ENCODE results near the gene KLHDC4. TPM values are rescaled to one million over a fixed set of nuclear protein-coding genes. Genes with fewer than 3 reads are reported as not detected.

Gene KLHDC4
- total RNA-seq, 1 donor from 2014 or later: 40.4 TPM

GRCh38 chr16:87713451-87714229 lies 52.1 kb downstream of the KLHDC4 start:
- no peaks in the 10 kb centered on the region for H3K36me3 ChIP-seq (ENCODE audit: control insufficient read depth, insufficient read depth, low read length)
- no peak for DNase-seq (ENCODE audit: low read depth)
- no peaks in the 10 kb centered on the region for H3K27me3 ChIP-seq (ENCODE audit: control insufficient read depth, insufficient read depth, low read length)
- no peak for TF ChIP-seq CTCF (IDR thresholded peaks at IDR 0.05; ENCODE audit: insufficient read depth, low read length, poor library complexity, severe bottlenecking)
- no peak overlapping the region for H3K4me3 ChIP-seq (ENCODE audit: low read depth, low read length)

GRCh38 chr16:87712184-87712762 lies 53.5 kb downstream of the KLHDC4 start:
- no peaks in the 10 kb centered on the region for H3K27me3 ChIP-seq (ENCODE audit: control insufficient read depth, insufficient read depth, low read length)
- no peak for DNase-seq (ENCODE audit: low read depth)
- no peaks in the 10 kb centered on the region for H3K36me3 ChIP-seq (ENCODE audit: control insufficient read depth, insufficient read depth, low read length)
- no peak overlapping the region for H3K4me3 ChIP-seq (ENCODE audit: low read depth, low read length)
- TF ChIP-seq CTCF (IDR thresholded peaks at IDR 0.05; ENCODE audit: insufficient read depth, low read length, poor library complexity, severe bottlenecking): no peak

- no peaks in the 10 kb centered on the region for H3K36me3 ChIP-seq (ENCODE audit: control insufficient read depth, insufficient read depth, low read length)
- DNase-seq (ENCODE audit: low read depth): no peak
- H3K27me3 ChIP-seq (ENCODE audit: control insufficient read depth, insufficient read depth, low read length): no peaks in the 10 kb centered on the region
- no peak for TF ChIP-seq CTCF (IDR thresholded peaks at IDR 0.05; ENCODE audit: insufficient read depth, low read length, poor library complexity, severe bottlenecking)
- no peak overlapping the region for H3K4me3 ChIP-seq (ENCODE audit: low read depth, low read length)
These were observed 54.9 kb downstream of the KLHDC4 start for GRCh38 chr16:87710887-87711286.

GRCh38 chr16:87709677-87710076 lies 56.1 kb downstream of the KLHDC4 start:
- H3K36me3 ChIP-seq (ENCODE audit: control insufficient read depth, insufficient read depth, low read length): no peaks in the 10 kb centered on the region
- H3K4me3 ChIP-seq (ENCODE audit: low read depth, low read length): no peak overlapping the region
- TF ChIP-seq CTCF (IDR thresholded peaks at IDR 0.05; ENCODE audit: insufficient read depth, low read length, poor library complexity, severe bottlenecking): no peak
- no peak for DNase-seq (ENCODE audit: low read depth)
- H3K27me3 ChIP-seq (ENCODE audit: control insufficient read depth, insufficient read depth, low read length): no peaks in the 10 kb centered on the region

- Histone ChIP-seq H3K36me3 (ENCODE audit: control insufficient read depth, insufficient read depth, low read length) (no peaks in the 10 kb centered on the region), H3K4me3 (ENCODE audit: low read depth, low read length) (no peak overlapping the region), H3K27me3 (ENCODE audit: control insufficient read depth, insufficient read depth, low read length) (no peaks in the 10 kb centered on the region)
- no peak for DNase-seq (ENCODE audit: low read depth)
- no peak for TF ChIP-seq CTCF (IDR thresholded peaks at IDR 0.05; ENCODE audit: insufficient read depth, low read length, poor library complexity, severe bottlenecking)
These were observed 56.7 kb downstream of the KLHDC4 start for GRCh38 chr16:87708881-87709638.
